Astrocyte (in vitro differentiated cells and primary cell): ENCODE results near the gene PRKAR1A. TPM values are rescaled to one million over a fixed set of nuclear protein-coding genes. Genes with fewer than 3 reads are reported as not detected.

Experiments used
- DNase-seq: peaks from one replicate; pipeline ENCODE4 v3.0.0-alpha.2; 2010; ENCODE audit warnings: low read depth
- FAIRE-seq: peaks from 2 replicates; lab custom pipeline; 2011; peaks lifted over from hg19 to GRCh38; lab: Jason Lieb, UNC
- H2AFZ ChIP-seq: 2 replicates; pipeline ENCODE4 v1.6.0; 2012; ENCODE audit warnings: low read depth, low read length, inconsistent platforms
- H3K27ac ChIP-seq: 2 replicates; pipeline ENCODE4 v1.5.1; 2011; ENCODE audit warnings: low read depth, low read length, inconsistent platforms
- H3K27me3 ChIP-seq: 2 replicates; pipeline ENCODE4 v1.6.0; 2011; ENCODE audit warnings: low read length, inconsistent platforms; ENCODE audit not compliant: insufficient read depth
- H3K36me3 ChIP-seq: 2 replicates; pipeline ENCODE4 v1.5.1; 2011; ENCODE audit warnings: low read length, inconsistent platforms; ENCODE audit not compliant: insufficient read depth
- H3K4me1 ChIP-seq: 2 replicates; pipeline ENCODE4 v1.5.1; 2011; ENCODE audit warnings: low read length, inconsistent platforms; ENCODE audit not compliant: insufficient read depth
- H3K4me2 ChIP-seq: 2 replicates; pipeline ENCODE4 v1.6.0; 2012; ENCODE audit warnings: low read length, inconsistent platforms
- H3K4me3 ChIP-seq: 2 replicates; pipeline ENCODE4 v1.5.1; 2011; ENCODE audit warnings: low read depth, mild to moderate bottlenecking, low read length, inconsistent platforms; ENCODE audit not compliant: insufficient read depth
- H3K79me2 ChIP-seq: 2 replicates; pipeline ENCODE4 v1.6.0; 2012; ENCODE audit warnings: mild to moderate bottlenecking, low read length, inconsistent platforms; ENCODE audit not compliant: insufficient read depth
- H3K9ac ChIP-seq: 2 replicates; pipeline ENCODE4 v1.6.0; 2012; ENCODE audit warnings: mild to moderate bottlenecking, low read length, inconsistent platforms
- H3K9me3 ChIP-seq: 2 replicates; pipeline ENCODE4 v1.5.1; 2012; ENCODE audit warnings: low read depth, mild to moderate bottlenecking, low read length, inconsistent platforms; ENCODE audit not compliant: insufficient read depth
- H4K20me1 ChIP-seq: 2 replicates; pipeline ENCODE4 v1.6.0; 2012; ENCODE audit warnings: low read length, inconsistent platforms; ENCODE audit not compliant: insufficient read depth
- H3K27ac Mint-ChIP-seq: one replicate; pipeline ENCODE4 v1.8.0; 2021; ENCODE audit warnings: mild to moderate bottlenecking, mixed read lengths; ENCODE audit not compliant: unreplicated experiment
- H3K27me3 Mint-ChIP-seq: one replicate; pipeline ENCODE4 v1.8.0; 2021; ENCODE audit warnings: low read depth, mixed read lengths; ENCODE audit not compliant: unreplicated experiment
- H3K36me3 Mint-ChIP-seq: one replicate; pipeline ENCODE4 v1.8.0; 2021; ENCODE audit warnings: low read depth, mixed read lengths; ENCODE audit not compliant: unreplicated experiment
- H3K4me1 Mint-ChIP-seq: one replicate; pipeline ENCODE4 v1.8.0; 2021; ENCODE audit warnings: low read depth, mixed read lengths; ENCODE audit not compliant: unreplicated experiment
- H3K4me3 Mint-ChIP-seq: one replicate; pipeline ENCODE4 v1.8.0; 2021; ENCODE audit warnings: mild to moderate bottlenecking, moderate library complexity, mixed read lengths; ENCODE audit not compliant: unreplicated experiment
- H3K9me3 Mint-ChIP-seq: one replicate; pipeline ENCODE4 v1.8.0; 2021; ENCODE audit warnings: mild to moderate bottlenecking, mixed read lengths; ENCODE audit not compliant: unreplicated experiment
- CTCF ChIP-seq: IDR thresholded peaks from 2 replicates; pipeline ENCODE4 v1.5.1; 2011; ENCODE audit warnings: low read depth, mild to moderate bottlenecking, inconsistent platforms, low read length, moderate library complexity; ENCODE audit not compliant: insufficient read depth
- EZH2 ChIP-seq: IDR thresholded peaks from 2 replicates; pipeline ENCODE4 v1.6.1; 2012; ENCODE audit warnings: mild to moderate bottlenecking, low read length, inconsistent platforms; ENCODE audit not compliant: insufficient read depth
- total RNA-seq: library from RNA; stranded (reverse); gene quantifications from 2 replicates; pipeline ENCODE4 v1.2.1, GENCODE V29; 2021

The PRKAR1A gene
- total RNA-seq, 1 donor from 2014 or later: 235 TPM

- Mint-ChIP-seq H3K9me3 (peaks cover 4% of the 10 kb centered on the region), H3K4me3 (no peak overlapping the region), H3K36me3 (peaks cover 2% of the 10 kb centered on the region), H3K27ac (no peak overlapping the region), H3K27me3 (peaks cover 21% of the 10 kb centered on the region), H3K4me1 (no peaks in the 10 kb centered on the region)
- Histone ChIP-seq H3K9ac (no peak overlapping the region), H3K36me3 (no peaks in the 10 kb centered on the region), H2AFZ (no peak overlapping the region), H3K4me2 (no peak overlapping the region), H3K27ac (no peak overlapping the region), H3K27me3 (peaks cover 13% of the 10 kb centered on the region), H3K4me1 (no peaks in the 10 kb centered on the region), H3K79me2 (no peaks in the 10 kb centered on the region), H4K20me1 (no peaks in the 10 kb centered on the region), H3K4me3 (no peak overlapping the region), H3K9me3 (no peaks in the 10 kb centered on the region)
- FAIRE-seq (no peak), DNase-seq (no peak)
- TF ChIP-seq CTCF (no peak), EZH2 (no peak)
Observed at GRCh38 chr17:68495081-68495480, 17.1 kb upstream of the PRKAR1A start.

- no peak overlapping the region for H2AFZ ChIP-seq
- FAIRE-seq: no peak
- peaks cover 4% of the 10 kb centered on the region for H3K9me3 Mint-ChIP-seq
Observed at GRCh38 chr17:68497885-68498319, 14.3 kb upstream of the PRKAR1A start.

More at GRCh38 chr17:68497885-68498319, 14.3 kb upstream of the PRKAR1A start:
- Histone ChIP-seq H4K20me1 (no peaks in the 10 kb centered on the region), H3K27ac (no peak overlapping the region), H3K9me3 (no peaks in the 10 kb centered on the region), H3K4me1 (no peaks in the 10 kb centered on the region), H3K4me2 (no peak overlapping the region), H3K36me3 (no peaks in the 10 kb centered on the region), H3K9ac (no peak overlapping the region), H3K79me2 (no peaks in the 10 kb centered on the region), H3K4me3 (no peak overlapping the region), H3K27me3 (peaks cover 13% of the 10 kb centered on the region)
- no peaks in the 10 kb centered on the region for H3K36me3 Mint-ChIP-seq
- no peak overlapping the region for H3K4me3 Mint-ChIP-seq
- H3K27me3 Mint-ChIP-seq: peaks cover 24% of the 10 kb centered on the region
- no peaks in the 10 kb centered on the region for H3K4me1 Mint-ChIP-seq
- no peak for DNase-seq
- TF ChIP-seq EZH2 (no peak), CTCF (no peak)
- no peak overlapping the region for H3K27ac Mint-ChIP-seq
